HT1080 (cell line): ENCODE results near the gene CD109. TPM values are rescaled to one million over a fixed set of nuclear protein-coding genes. Genes with fewer than 3 reads are reported as not detected.
"Not testable (repeated sequence)": the region's sequence is repeated elsewhere in the genome, so short reads cannot be mapped to it uniquely, and the experiment has no call there.

Experiments
- DNase-seq: peaks from one replicate; pipeline ENCODE4 v3.0.0-alpha.2; 2015; ENCODE audit warnings: low read depth
- polyA plus RNA-seq, 2 experiments: library from polyadenylated mRNA; depleted of rRNA; stranded (reverse); fragments of >200 nt; gene quantifications; 2 replicates each; pipeline ENCODE4 v1.2.3, GENCODE V29; 2015
- total RNA-seq: library from RNA; depleted of rRNA; stranded (reverse); fragments of >200 nt; shearing (Covaris generic); gene quantifications from 2 replicates; pipeline ENCODE4 v1.2.3, GENCODE V29; 2014; rRNA removed

The CD109 gene
- total RNA-seq, result 19.0 and 22.7 TPM in 2 replicates
- 14.7 and 22.0 TPM in 2 replicates for polyA plus RNA-seq (2015; cell fraction: cytosol; rRNA removed)
- 141 and 142 TPM in 2 replicates for polyA plus RNA-seq (2015; cell fraction: nucleus; rRNA removed)

GRCh38 chr6:73695619-73696421 is at the start of gene CD109:
Gene CD109 (plus strand): TSS chr6:73696203. CDS start chr6:73696216, 13 bp downstream.
- peak; percentile 87 for DNase-seq

DNA sequence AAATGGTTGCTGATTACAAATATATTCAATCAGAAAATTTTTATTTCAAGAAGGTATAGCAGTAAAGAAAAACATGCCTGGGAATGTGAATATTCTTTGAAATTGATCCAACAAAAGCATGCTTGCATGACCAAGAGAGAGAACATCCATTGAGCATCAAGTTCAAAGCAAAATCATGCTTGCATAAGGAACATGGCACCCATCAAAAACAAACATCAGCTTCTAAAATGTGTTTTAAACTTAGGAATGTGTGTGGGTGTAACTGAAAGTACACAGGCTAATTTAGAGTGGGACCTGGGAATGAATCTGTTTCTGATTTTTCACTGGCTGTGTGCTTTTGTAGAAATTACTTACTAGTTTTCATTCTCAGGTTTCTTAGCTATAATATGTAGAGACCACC is 47.8 kb upstream of the CD109 start:
- no peak for DNase-seq

- DNase-seq, result no peak
Observed at GRCh38 chr6:73649783-73650182, 46.2 kb upstream of the CD109 start.

GRCh38 chr6:73652637-73653570 is 43.1 kb upstream of the CD109 start:
- peak; percentile 59 for DNase-seq

GRCh38 chr6:73653571-73654424 is 42.2 kb upstream of the CD109 start, which contains the start of gene SLC17A5:
Gene SLC17A5 (minus strand): TSS chr6:73653992. CDS start chr6:73653886, 106 bp downstream.
- peak; percentile 92 for DNase-seq

DNA sequence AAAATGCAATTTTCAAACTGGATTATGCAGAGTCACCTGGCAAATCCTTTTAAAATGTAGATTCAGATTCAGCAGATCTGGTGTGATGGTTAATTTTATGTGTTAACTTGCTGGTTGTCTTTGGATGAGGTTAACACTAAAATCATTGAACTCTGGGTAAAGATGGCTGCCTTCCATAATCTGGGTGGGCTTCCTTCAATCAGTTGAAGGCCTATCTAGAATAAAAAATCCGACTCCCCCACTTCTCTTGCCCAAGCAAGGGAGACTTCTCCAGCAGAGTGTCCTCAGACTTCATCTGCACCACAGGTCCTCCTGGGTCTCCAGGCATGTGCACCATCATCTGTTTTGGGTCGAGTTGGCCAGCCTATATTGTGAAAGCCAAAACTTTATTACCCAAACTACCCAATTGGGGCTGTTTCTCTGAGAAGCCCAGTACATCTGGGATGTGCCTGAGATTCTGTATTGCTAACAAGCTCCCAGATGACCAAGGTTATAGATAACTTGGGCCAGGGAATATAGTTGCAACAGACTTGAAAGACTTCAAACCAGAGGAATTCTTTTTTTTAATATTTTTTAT is 40.6 kb upstream of the CD109 start:
- DNase-seq, result no peak

DNA sequence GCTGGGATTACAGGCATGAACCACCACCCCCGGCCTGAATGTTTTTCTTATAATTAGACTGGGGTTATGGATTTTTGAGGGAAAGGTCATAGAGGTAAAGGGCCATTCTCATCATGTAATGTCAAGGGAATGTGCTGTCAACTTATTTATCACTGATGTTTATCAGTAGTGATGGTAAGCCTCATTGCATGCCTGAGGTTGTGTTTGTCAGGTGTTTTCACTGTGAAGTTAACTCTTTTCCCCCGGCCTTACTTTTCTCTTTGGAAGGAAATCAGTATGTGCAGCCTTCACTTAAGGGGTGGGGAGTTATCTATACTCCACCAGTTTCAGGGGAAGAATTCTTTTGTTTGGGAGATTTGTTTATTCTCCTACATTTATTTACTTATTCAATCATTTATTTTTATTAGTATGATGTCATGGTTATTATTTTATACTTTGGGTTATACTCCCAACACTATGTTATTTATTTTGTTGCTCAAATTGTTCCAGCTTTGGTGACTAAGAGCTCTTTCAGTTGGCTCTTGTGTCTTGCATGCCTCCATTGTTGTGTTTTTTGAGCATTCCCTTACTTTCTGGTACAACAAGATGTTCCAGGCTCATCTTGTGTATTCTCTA is 39.4 kb upstream of the CD109 start:
- no peak for DNase-seq

GRCh38 chr6:73657201-73657600 is 38.8 kb upstream of the CD109 start:
- DNase-seq, result no peak

DNA sequence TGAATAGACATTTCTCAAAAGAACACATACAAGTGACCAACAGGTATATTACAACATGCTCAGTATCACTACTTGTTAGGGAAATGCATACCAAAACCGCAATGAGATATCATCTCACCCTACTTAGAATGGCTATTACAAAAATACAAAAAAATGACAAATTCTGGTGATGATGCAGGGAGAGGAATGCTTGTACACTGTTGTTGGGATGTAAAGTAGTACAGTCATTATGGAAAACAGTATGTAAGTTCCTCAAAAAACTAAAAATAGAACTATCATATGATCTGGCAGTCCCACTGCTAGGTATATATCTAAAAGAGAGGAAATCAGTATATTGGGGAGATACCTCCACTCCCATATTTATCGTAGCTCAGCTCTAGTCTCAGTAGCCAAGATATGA is 31.3 kb upstream of the CD109 start:
- no peak for DNase-seq

DNA sequence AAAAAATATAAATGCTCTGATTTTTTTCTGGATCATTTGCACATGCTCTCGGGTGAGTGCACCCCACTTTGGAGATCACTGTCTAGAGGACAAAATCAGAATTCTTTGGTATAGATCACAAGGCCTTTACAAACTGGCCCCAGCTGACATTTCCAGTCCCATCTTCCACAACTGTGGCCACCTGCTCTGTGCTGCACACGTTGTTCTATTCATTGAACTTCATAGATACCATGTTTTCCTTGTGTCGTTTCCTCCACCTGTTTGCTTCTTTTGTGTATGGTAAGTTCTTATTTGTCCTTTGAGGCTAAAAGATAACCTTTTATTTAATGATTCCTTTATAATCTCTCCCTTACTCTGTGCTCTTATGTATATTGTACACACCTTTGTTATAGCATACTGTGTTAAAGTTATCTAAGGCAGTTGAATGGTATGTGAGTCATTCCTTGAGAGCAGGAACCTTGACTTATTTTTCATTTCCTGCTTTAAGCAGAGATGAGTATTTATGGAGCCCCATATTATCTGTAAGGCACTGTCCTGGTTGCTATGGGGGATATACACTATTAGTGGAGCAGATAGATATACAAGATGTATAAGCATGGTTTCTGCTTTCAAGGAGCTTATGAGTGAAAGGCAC is 30.2 kb upstream of the CD109 start:
- peak; percentile 74 for DNase-seq

DNA sequence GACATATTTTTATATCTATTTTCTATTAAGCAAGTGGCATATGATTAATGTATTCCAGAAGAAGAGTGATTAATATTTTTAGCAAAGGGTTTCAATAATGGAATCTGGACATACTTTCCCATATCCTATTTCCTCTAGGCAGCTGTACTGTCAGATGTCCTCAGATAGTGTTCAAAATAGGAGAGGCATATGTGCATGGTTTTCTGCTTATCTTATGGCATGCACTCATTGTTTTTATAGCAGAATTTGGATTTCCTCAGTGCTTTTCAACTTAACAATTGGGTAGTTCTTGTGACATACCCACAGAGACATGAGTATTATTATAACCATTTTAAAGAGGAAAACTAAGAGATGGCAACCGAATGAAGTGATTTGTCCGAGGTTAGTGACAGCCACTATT is 29.6 kb upstream of the CD109 start:
- DNase-seq, result no peak

- DNase-seq, result no peak
Observed at GRCh38 chr6:73667798-73668197, 28.2 kb upstream of the CD109 start.

DNA sequence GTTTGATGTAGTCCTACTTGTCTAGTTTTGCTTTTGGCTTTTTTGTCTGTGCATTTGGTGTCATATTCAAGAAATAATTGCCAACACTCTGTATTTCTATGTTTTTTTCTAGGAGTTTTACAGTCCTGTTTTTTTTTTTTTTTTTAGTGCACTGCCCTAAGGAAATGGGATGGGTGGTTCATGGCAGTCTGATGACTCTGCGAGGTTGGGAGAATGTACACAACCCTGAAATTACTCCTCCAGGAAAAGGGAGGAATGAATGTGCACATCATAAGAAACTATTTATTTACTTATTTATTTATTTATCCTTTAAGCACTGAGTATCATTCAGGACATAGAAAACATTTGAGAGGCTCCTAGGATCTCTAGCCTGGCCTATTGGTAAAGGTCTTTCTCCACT is 27.0 kb upstream of the CD109 start:
- DNase-seq, result no peak

- DNase-seq, result no peak
Observed at GRCh38 chr6:73671911-73672685, 23.9 kb upstream of the CD109 start.

GRCh38 chr6:73675466-73676098 is 20.4 kb upstream of the CD109 start:
- peak; percentile 78 for DNase-seq

DNA sequence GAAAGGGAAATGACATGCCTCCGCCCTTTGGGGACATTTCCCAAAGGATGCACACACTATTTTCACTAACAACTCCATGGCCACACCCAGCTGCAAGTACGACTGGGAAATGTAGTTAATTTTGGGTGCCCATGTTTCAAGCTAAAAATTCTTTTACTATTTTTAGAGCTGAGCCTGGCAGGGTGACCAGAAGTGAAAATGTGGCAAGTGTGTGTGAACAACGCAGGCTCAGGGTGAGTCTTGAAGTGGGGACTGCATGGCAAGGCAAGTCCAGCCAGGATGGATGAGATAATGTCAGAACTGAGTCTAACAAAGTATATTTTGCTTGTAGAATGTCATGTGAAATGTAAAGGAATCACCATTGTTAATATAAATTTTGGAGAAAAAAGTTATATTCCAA is 17.0 kb upstream of the CD109 start:
- no peak for DNase-seq

DNA sequence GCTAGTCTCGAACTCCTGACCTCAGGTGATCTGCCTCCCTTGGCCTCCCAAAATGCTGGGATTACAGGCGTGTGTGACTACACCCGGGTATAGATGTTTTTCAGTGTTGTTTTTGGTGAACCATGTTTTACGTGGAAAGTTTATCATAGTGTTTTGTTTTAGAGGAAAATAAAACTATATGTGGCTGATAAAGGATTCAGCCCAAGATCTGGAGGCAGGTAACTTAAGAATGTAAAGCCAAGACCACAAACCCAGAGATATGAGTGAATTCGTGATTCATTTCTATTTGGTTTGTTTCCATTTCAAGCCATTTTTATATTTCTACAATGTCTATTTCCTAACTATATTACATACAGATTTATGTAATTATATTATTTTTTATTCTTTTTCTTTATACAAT is 16.2 kb upstream of the CD109 start:
- not testable (repeated sequence) for DNase-seq

- DNase-seq, result no peak
Observed at GRCh38 chr6:73680289-73680918, 15.6 kb upstream of the CD109 start.
